ENCODE results near the gene KRTAP19-3. TPM values are rescaled to one million over a fixed set of nuclear protein-coding genes. Genes with fewer than 3 reads are reported as not detected.
"Not testable (repeated sequence)": the region's sequence is repeated elsewhere in the genome, so short reads cannot be mapped to it uniquely, and the experiment has no call there.

Gene KRTAP19-3
- total RNA-seq, result not detected

DNA sequence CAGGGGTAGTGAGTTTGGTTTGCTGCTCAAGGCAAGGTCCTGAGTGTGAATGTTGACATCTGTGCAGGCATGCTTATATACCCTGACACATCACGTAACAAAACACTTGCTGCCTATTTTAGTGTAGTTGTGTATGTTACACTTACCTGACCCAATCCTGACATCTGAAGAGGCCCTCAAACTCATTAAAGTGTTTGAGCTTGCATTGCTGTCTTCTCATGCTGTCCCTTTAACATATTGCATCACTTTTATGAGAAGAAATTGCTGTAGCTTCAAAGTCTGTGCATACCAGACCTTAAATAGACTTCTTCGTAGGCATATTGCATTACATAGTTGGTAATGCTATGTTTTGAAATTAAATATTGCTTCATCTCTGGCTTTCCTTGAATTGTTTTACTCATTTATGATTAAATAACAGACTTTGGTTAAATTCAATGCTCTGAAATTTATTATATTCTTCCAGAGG is at the start of gene KRTAP19-3:
Gene KRTAP19-3 (minus strand): TSS at position 51 of the 466 bp plus-strand sequence. CDS start 56 bp downstream, outside the sequence.
- Histone ChIP-seq H3K9me3 (no peaks in the 10 kb centered on the region), H3K36me3 (no peaks in the 10 kb centered on the region), H3K27ac (no peak within 1 kb of the TSS), H3K4me3 (no peak within 1 kb of the TSS), H3K4me1 (no peaks in the 10 kb centered on the region), H3K27me3 (no peaks in the 10 kb centered on the region)
- TF ChIP-seq, protein P1, sequence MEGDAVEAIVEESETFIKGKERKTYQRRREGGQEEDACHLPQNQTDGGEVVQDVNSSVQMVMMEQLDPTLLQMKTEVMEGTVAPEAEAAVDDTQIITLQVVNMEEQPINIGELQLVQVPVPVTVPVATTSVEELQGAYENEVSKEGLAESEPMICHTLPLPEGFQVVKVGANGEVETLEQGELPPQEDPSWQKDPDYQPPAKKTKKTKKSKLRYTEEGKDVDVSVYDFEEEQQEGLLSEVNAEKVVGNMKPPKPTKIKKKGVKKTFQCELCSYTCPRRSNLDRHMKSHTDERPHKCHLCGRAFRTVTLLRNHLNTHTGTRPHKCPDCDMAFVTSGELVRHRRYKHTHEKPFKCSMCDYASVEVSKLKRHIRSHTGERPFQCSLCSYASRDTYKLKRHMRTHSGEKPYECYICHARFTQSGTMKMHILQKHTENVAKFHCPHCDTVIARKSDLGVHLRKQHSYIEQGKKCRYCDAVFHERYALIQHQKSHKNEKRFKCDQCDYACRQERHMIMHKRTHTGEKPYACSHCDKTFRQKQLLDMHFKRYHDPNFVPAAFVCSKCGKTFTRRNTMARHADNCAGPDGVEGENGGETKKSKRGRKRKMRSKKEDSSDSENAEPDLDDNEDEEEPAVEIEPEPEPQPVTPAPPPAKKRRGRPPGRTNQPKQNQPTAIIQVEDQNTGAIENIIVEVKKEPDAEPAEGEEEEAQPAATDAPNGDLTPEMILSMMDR (IDR thresholded peaks at IDR 0.05), result no peak
- no peak for DNase-seq (ENCODE audit: low spot score)

DNA sequence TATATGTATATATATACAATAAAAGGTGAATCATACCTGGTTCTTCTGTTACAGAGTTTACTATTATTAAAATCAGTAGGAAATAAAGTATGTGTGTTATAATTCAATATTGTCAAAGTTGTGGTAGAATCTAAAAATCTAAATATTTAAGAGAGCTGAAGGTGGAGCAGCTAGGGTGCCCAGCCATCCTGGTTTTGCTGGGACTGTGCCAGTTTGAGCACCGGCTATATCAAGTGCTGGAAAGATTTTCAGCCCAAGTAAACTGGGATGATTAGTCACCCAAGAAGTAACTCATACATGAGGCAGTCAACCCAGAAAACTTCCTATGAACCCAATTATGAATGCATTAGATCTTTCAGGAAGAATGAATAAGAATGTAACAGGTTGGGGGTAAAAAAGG is 27.1 kb upstream of the KRTAP19-3 start:
- no peaks in the 10 kb centered on the region for H3K27me3 ChIP-seq
- no peaks in the 10 kb centered on the region for H3K36me3 ChIP-seq
- TF ChIP-seq, protein P1 (IDR thresholded peaks at IDR 0.05), result no peak
- no peaks in the 10 kb centered on the region for H3K9me3 ChIP-seq
- H3K4me3 ChIP-seq, result no peak overlapping the region
- DNase-seq (ENCODE audit: low spot score), result no peak
- H3K4me1 ChIP-seq, result no peaks in the 10 kb centered on the region
- H3K27ac ChIP-seq, result no peak overlapping the region

DNA sequence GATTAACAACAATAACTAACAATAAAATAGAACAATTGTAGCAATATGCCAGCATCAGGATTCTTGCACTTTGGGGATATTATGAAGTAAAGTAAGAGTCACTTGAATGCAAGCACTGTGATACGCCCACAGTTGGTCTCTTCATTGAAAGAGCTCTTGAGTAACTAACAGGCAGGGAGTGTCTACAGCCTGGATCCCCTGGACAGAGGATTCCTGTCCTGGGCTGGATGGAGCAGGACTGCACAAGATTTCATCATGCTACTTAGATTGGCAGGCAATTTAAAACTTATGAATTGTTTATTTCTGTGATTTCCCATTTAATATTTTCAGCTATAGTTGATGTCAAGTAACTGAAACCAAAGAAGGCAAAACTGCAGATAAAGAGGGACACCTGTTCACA is 23.9 kb upstream of the KRTAP19-3 start:
- TF ChIP-seq, protein P1 (IDR thresholded peaks at IDR 0.05), result no peak
- H3K4me1 ChIP-seq, result no peaks in the 10 kb centered on the region
- H3K27ac ChIP-seq, result no peak overlapping the region
- H3K36me3 ChIP-seq, result no peaks in the 10 kb centered on the region
- H3K9me3 ChIP-seq, result no peaks in the 10 kb centered on the region
- H3K27me3 ChIP-seq, result no peaks in the 10 kb centered on the region
- H3K4me3 ChIP-seq, result no peak overlapping the region
- DNase-seq (ENCODE audit: low spot score), result no peak

DNA sequence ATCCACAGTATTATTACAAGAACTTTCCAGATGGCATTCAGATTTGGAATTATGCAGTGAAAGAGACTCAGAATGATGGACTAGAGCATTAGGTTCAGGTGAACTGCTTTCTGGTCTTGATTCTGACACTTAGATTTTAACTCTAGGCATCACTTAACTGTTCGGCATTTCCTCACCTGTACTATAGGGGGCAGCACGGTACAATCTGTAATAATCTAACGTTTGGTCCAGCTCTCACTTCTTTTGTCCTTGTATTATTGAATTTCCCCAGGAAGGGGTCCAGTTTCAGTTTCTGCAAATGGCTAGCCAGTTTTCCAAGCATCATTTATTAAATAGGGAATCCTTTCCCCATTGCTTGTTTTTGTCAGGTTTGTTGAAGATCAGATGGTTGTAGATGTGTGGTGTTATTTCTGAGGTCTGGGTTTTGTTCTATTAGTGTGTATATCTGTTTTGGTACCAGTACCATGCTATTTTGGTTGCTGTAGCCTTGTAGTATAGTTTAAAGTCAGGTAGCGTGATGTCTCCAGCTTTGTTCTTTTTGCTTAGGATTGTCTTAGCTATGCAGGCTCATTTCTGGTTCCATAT is 13.9 kb upstream of the KRTAP19-3 start:
- H3K4me3 ChIP-seq; H3K9me3 ChIP-seq; H3K27ac ChIP-seq; H3K36me3 ChIP-seq; H3K4me1 ChIP-seq; H3K27me3 ChIP-seq; DNase-seq (ENCODE audit: low spot score): not testable (repeated sequence)

DNA sequence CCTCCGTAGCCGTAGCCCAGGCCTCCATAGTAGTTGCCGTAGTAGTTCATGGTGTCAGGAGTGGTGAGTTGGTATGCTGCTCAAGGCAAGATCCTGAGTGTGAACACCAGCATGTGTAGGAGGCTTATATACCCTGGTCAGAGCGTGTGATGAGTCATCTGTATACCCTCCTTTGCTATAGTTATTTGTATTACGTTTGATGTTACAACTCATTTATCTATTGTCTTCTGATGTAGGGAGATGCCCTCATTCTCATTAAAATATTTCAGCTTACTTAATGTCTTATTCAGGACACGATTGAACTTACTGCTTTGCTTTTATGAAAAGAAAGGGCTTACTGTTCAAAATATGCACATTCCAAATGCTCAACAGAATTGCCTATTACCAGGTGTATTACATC is 10.2 kb upstream of the KRTAP19-3 start, which contains the start of gene KRTAP19-5:
Gene KRTAP19-5 (minus strand): TSS at position 101 of the 400 bp plus-strand sequence. CDS start 51 bp downstream, at position 50.
- TF ChIP-seq, protein P1 (IDR thresholded peaks at IDR 0.05), result no peak
- Histone ChIP-seq H3K9me3 (no peaks in the 10 kb centered on the region), H3K27ac (no peak within 1 kb of the TSS), H3K36me3 (no peaks in the 10 kb centered on the region), H3K4me1 (no peaks in the 10 kb centered on the region), H3K4me3 (no peak within 1 kb of the TSS), H3K27me3 (no peaks in the 10 kb centered on the region)
- no peak for DNase-seq (ENCODE audit: low spot score)

DNA sequence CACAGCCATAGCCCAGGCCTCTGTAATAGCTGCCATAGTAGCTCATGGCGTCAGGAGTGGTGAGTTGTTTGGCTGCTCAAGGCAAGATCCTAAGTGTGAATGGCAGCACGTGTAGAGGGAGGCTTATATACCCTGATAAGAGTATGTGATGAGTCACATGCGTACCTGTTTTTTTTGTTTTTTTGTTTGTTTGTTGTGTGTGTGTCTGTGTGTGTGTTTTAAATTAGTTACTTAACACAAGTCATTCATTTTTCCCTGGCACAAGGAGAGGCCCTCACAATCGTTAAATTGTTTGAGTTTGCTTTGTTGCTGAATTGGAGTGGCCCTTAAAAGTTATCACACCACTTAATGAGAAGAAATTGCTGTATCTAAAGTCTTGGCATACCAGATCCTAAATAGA is 5.3 kb upstream of the KRTAP19-3 start, which contains the start of gene KRTAP19-4:
Gene KRTAP19-4 (minus strand): TSS at position 101 of the 400 bp plus-strand sequence. CDS start 55 bp downstream, at position 46.
- no peak within 1 kb of the TSS for H3K27ac ChIP-seq
- no peak for DNase-seq (ENCODE audit: low spot score)
- TF ChIP-seq, protein P1 (IDR thresholded peaks at IDR 0.05), result no peak

More for the DNA sequence above, 5.3 kb upstream of the KRTAP19-3 start, which contains the start of gene KRTAP19-4:
- H3K9me3 ChIP-seq, result no peaks in the 10 kb centered on the region
- no peaks in the 10 kb centered on the region for H3K36me3 ChIP-seq
- H3K4me3 ChIP-seq, result no peak within 1 kb of the TSS
- H3K27me3 ChIP-seq, result no peaks in the 10 kb centered on the region
- H3K4me1 ChIP-seq, result no peaks in the 10 kb centered on the region
